ENCODE data around the gene PLXDC2.
"Not testable (repeated sequence)": the region's sequence is repeated elsewhere in the genome, so short reads cannot be mapped to it uniquely, and the experiment has no call there.

Gene PLXDC2

DNA sequence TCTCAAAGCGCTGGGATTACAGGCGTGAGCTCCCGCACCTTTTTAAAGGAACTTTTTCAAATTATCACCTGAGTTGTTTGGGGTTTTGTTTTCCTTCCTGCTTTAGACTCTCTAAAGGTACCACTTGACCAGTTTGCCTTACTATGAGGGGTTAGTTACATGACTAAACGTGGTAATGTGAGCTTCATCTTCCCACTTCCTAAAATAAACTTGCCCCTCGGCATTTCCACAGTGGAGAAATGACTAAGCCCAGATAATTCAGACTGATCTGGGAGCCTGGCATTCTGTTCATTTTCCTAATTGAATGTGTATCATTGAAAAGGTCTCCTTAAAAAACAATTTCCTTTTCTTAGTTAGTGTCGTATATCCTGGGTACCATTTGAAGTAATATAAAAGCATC is 163.4 kb downstream of the PLXDC2 start:
- DNase-seq (ENCODE audit: low spot score) = no peak

DNA sequence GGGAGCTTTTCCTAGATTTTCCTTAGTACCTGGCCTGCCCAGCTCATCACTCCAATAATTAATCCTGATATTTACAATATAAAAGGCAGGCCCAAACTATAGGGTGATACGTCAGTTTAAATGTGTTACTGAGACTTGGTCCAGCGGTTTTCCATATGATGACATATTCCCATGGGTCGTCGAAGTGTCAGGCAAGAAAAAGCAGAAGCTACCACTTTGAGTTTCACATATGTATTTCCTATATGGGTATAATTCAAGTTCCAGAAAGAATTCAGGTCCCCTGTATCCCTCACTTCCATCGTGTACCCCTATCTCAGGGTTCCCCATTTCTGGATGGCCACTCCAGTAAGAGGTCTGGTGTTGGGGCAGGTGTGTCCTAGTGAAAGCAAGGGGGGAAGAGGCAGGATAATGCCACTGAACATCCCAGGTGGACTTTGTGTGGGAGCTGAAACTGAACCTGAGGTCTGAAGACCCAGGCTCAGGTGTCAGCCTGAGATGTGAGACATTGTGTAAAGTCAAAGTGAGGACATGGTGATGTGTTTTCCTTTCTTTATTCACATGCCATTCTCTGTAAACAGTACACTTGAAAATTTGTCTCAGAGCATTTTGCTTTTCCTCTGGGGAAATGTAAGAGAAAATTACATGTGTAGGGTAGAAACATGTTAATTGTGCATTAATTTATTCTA is 167.8 kb downstream of the PLXDC2 start:
- DNase-seq (ENCODE audit: low spot score) = no peak

DNA sequence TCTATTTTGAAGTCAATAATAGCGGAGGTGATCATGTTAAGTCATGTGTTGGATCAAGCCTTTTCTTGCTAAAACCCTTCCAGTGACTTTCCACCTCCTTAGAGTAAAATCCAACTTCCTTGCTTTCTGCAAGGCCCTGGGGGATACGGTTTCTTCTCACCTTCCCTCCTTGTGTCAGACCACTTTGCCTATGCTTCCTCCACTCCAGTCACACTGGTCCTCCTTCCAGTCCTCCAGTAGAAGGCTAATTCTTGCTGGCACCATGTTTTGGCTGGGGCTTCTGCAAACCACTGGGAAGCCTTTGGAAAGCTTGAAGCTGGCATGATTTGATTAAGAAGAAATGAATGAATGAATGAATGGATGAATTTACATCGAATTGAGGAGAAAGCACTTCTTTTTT is 169.5 kb downstream of the PLXDC2 start:
- no peak for DNase-seq (ENCODE audit: low spot score)

DNA sequence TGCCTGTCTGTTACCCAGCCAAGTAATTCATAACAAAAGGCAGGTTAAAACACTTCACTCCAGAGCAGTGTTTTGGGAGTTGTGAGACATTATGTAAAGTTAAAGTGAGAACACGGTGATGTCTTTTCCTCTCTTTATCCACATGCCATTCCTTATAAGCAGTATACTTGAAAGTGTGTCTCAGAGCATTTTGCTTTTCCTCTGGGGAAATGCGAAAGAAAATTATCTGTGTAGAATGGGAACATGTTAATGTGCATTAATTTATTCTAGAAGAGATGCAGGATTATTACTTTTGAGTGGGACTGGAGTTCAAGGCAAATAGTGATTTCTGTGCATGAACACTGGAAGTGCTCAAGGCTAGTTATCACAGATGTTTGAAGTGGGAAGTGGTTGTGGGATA is 170.4 kb downstream of the PLXDC2 start:
- DNase-seq (ENCODE audit: low spot score) = no peak

DNA sequence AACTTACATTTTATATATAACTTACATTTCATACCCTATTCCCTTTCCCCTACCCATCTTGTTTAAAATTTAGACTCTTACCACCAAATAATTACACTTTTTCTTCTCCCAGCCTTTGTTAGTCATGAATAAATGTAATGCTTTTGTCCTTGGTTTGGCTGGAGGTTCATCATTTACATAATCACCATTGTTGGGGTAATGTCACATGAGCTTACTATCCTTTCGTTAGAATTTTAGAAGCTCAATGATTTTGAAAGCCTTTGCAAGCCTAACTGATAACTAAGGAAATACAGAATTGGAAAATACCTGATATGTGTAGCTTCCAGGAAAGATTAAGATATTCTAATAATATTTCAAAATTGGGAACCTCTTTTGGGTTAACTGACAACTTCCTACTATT is 171.7 kb downstream of the PLXDC2 start:
- DNase-seq (ENCODE audit: low spot score) = no peak

DNA sequence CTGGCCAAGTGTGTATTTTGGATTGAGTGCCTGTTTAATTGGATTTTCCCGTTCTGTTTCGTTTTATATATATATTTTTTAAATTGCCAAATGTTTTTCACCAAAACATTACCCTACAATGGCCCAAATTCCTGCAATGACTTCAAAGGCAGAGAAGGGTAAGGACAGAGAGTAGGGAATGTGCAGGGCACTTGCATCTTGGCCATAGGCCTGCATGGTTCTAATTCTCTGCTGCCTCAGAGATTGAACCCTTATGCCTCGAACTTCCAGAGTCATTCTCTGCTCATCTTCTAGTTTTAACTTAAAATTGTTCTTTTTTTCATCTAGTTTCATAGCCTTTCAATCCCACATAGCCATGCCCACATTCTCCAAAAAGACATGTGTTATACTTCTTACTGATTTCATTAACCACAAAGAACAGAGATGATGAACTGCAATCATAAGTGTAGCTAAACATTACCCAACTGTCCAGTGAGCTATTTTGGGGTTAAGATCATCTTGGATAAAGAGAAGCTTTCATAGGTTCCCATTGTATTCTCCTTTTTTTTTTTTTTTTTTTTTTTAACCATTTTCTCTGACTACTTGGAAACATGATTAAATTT is 177.6 kb downstream of the PLXDC2 start:
- no peak for DNase-seq (ENCODE audit: low spot score)

DNA sequence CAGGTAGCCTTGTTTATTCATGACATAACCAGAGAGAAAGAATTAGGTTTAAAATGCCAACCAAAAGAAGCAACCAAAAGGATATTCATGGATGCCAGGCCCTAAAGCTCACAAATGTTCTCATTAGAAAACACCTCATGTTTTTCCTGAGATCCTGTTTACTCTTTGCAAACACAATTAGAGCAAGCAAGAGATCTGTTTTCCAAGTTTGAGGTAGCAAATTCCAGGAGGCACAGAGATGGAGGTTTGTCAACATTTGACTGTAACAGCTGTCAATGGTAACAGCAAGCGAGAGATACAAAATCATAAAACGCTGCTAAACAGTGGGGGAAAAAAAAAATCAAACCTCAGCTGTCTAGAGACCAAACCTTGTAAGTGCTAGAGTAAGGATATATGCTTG is 182.2 kb downstream of the PLXDC2 start:
- DNase-seq (ENCODE audit: low spot score) = no peak

DNA sequence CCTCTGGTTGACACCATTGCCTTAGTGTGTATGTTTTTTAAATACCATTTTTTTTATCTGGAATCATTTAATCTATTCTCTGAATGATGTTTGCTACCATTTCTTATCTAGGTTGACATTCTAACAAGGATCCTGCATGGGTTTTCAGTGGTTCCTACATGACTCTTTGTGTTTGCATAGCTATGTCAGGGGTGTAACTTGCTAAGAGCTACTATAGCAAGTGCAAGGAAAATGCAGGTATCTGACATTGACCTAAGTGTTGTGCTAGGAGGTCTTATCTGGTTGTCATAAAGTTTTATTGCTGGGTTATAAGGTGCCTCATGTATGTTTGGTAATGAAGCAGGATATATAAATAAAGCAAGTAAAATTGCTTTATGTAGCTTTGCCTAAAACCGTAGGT is 183.2 kb downstream of the PLXDC2 start:
- DNase-seq (ENCODE audit: low spot score) = no peak

DNA sequence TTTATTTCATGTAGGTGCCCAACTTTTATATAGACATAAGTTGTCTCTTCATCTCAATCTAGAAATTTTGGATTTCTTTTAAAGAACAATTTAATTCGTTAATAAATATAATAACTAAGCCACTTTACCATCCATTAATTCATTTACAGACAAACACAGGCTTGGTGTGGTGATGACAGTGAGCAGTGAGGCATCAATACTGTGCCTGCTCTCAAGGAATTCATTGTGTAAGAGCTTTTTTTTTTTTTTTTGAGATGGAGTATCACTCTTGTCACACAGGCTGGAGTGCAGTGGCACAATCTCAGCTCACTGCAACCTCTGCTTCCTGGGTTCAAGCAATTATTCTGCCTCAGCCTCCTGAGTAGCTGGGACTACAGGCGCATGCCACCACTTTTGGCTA is 185.8 kb downstream of the PLXDC2 start:
- not testable (repeated sequence) for DNase-seq (ENCODE audit: low spot score)

DNA sequence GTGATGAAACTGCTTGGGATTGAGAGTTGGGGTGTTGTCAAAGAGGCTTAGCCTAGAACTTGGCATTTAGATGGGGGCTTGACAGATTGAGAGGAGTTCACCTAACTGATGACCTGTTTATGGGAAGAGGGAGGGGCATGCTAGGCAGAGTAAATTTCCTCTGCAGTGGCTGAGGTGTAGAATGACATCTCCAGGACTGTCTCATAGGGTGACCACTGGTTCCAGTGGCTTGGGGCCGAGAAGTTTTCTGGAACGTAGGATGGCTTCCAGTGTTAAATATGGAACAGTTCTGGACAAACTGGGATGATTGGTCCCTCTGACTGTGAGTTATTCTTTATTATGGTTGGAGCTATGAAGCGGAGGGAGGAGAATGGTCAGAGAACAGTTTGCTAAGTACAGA is 186.4 kb downstream of the PLXDC2 start:
- DNase-seq (ENCODE audit: low spot score) = no peak

DNA sequence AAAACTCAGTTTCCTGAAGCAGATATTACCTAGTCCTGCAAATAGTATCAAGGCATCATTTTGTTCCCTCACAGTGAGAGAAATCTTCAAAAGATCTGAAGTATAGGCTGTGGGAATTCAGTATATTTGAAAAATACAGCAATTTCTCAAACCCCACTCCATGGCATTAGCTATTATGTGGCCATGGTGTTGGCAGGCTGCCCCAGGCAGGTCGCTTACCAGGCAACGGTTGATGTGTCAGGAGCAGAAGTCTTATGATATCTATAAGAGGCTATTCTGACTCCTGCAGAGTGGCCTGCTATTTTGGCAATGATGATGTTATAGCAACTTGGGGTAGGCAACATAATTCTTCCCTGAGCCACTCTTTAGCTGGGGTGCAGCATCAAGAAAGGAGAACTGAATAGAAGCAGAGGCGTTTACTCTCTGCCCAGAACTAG is 187.9 kb downstream of the PLXDC2 start:
- no peak for DNase-seq (ENCODE audit: low spot score)

DNA sequence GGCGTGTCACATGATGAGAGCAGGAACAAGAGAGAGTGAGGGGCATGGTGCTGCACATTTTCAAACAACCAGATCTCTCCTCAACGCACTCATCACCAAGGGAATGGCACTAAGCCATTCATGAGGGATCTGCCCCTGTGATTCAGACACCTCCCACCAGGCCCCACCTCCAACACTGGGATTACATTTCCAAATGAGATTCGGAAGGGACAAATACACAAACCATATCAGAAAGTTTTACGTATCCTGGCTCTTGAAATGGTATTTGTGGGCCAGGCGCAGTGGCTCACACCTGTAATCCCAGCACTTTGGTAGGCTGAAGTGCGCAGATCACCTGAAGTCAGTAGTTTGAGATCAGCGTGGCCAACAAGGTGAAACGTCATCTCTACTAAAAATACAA is 189.4 kb downstream of the PLXDC2 start:
- DNase-seq (ENCODE audit: low spot score) = no peak

DNA sequence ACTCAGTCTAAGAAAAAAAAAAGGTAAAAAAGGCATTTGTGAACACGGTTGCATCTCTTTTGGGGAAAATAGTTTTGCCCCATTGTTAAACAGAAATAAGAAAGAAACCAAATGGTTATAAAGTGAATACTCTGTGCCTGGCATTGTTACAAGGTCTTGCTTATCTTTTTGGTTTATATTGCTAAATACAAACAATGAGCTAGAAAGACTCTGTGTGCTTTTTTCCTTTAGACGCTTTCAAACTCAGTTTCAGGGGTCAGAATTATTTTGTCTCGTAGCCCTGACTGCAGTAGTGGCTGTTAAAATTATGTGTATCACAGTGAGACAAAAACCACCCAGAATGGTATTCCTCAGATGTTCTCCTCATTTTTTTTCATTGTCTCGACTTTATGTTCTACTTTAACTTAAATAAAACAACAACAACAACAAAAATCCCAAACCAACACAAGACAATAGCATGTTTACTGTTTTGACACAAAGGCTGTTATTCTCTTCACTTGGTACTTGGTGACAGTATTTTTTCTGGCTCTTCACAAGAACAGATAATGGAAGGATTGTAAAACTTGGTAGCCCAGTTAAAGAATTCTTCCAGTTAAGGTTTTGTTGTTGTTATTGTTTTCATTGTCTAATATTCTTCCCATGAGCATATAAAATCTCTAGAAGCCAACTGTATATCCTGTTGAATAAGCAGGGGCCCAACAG is 190.1 kb downstream of the PLXDC2 start:
- DNase-seq (ENCODE audit: low spot score) = no peak

DNA sequence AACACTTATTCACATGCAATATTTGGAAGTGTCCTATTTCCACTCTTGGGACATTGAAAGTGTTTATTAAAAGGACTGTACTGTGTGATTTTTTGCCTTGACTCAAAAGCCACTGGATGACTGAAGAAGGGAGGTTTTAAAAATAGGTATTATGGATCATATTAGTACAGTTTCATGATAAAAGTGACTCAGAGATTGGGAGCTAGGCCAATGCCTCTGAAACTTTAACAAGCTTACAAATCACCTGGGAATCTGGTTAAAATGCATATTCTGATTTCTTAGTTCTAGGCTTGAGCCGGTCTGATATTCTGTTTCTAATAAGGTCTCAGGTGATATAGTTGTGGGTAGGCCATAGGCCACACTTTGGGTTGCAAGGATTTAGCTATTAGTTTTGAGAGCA is 191.2 kb downstream of the PLXDC2 start:
- DNase-seq (ENCODE audit: low spot score) = no peak

DNA sequence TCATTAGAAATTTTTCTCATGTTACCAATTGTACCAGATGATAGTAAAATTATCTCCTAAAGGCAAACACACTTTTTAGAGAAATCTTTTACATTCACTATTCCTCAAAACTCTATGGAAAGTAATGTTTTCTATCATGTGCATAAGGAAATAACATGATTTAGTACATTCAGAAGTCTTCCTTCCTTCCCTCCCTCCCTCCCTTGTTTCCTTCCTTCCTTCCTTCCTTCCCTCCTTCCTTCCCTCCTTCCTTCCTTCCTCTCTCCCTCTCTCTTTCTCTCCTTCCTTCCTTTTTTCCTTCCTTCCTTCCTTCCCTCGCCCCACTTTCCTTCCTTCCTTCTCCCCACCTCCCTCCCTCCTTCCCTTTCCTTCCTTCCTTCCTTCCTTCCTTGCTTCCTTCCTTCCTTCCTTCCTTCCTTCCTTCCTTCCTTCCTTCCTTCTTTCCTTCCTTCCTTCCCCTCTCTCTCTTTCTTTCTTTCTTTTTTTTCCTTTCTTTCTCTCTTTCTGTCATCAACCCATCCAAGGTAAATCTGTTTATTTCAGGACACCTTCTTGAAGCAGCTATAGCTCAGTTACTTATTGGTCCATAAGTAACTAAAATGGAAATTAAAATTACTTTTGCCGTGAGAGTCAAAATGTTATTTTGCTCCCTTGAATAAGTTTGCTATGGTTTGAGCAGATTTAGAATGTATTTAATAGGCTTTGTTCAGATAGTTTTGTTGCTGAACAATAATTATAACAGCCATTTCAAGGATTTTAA is 197.9 kb downstream of the PLXDC2 start:
- no peak for DNase-seq (ENCODE audit: low spot score)

DNA sequence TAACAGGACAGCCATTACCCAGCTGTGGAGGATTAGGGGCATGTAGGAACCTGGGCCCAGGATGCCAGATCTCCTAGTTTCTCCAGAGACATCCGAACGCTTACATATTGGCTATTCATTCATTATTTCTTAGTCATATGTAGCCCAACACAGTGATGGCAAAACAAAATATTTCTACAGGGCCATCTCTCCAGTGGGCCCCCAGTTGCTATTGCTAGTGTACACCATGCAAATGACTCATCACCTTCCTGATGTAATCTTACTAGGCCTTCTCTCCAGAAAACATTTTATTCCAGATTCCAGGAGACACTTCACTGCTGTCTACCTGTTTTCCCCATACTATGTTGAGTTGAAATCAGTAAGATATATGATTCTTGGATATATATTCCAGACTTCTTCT is 201.7 kb downstream of the PLXDC2 start:
- no peak for DNase-seq (ENCODE audit: low spot score)

DNA sequence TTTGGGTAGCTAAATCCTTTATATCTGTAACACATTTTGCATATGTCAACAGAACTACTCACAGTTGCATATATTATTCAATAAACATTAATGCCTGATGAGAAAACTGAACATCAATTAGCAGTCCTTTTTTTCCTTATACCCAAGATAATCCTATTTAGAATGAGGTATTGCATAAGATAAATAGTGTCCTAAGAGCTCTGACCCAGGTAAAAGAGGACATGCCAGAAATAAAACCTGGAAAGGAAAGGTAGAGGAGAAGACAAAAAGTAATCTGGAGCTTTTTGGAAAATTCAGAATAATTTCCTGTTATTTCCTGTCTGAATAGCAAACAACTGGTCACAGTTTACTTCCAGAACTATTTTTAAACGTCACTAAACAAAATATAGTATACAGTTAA is 204.4 kb downstream of the PLXDC2 start:
- DNase-seq (ENCODE audit: low spot score) = no peak

DNA sequence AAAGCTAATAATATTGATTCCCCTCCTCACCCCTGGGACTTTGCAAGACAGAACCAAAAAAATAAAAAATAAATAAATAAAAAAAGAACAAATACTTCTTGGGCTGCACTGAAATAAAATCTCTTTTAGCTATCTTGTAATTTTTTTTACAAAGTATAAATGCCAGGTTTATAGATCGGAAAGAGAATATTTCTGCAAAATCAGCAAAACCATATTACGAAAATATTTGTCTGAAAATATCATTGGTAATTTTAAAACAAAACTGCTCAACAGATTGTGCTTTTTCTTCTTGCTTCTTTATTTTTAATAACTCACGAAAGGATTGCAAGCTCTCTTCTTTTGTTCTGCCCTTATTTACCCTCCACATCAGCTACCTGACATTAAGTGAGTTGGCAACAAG is 213.3 kb downstream of the PLXDC2 start:
- no peak for DNase-seq (ENCODE audit: low spot score)

DNA sequence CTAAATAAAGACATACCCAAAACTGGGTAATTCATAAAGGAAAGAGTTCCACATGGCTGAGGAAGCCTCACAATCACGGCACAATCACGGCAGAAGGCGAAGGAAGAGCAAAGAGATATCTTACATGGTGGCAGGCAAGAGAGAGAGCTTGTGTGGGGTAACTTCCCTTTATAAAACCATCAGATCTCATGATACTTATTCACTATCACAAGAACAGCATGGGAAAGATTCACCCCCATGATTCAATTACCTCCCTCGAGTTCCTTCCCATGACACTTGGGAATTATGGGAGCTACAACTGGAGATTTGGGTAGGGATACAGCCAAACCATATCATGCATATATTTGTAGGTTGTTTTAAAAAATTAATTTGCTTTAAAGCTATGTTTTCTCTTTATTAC is 217.2 kb downstream of the PLXDC2 start:
- DNase-seq (ENCODE audit: low spot score) = no peak

DNA sequence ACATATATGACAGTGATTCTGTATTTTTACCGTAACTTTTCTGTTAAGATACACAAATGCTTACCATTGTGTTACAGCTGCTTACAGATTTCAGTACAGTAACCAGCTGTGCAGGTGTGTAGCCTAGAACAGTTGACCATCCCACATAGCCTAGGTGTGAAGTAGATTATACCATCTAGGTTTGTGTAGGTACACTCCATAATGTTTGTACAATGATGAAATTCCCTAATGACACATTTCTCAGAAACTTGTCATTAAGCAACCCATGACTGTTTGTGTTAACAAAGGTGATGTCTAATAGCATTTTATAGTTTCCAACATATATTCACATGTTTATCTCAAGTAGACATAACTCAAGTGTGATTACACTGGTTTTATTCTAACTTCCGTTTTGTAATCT is 218.5 kb downstream of the PLXDC2 start:
- no peak for DNase-seq (ENCODE audit: low spot score)

DNA sequence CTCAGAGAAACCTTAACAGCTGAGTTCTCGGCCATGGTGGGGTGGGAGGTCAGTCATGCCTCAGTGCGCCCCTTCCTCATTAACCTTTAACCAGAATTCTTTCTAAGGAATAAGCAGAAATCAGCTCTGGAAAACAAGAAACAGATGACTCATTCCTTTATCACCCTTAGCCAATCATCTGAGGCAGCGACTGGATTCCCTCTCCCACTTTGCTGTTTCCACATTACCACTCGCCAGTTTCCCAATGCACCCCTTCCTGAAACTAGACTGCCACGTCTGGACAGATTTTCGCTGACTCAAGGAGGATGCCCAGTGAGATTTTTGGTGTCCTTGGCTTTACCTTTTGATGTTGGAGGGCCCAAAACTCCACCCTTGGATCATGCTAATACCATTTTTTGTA is 223.8 kb downstream of the PLXDC2 start:
- no peak for DNase-seq (ENCODE audit: low spot score)

DNA sequence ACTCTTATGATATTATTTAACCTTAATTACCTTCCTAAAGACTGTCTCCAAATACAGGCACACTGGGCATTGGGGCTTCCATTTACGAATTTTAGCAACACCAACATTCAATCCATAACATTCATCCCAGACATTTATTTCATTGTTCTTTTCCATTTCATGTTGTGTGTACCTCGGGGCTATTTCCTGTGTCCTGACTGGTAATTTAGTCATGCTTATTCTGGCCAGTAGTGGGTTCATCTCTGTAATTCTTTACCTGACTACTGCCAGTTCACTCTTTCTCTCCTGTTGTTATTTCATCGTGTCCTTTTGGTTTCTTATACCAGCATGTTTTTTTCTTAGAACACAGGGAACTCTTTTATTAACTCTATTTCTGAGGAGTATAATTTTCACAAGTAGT is 225.7 kb downstream of the PLXDC2 start:
- DNase-seq (ENCODE audit: low spot score) = no peak

DNA sequence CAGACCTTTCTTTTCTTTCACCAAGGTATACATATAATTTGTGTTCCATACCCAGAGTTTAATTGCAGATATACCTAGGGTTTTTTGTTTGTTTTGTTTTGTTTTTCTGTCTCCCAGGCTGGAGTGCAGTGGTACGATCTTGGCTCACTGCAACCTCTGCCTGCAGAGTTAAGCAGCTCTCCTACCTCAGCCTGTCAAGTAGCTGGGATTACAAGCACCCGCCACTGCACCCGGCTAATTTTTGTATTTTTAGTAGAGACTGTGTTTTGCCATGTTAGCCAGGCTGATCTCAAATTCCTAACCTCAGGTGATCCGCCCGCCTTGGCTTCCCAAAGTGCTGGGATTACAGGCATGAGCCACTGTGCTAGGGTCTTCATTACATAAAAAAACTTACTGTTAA is 228.9 kb downstream of the PLXDC2 start:
- DNase-seq (ENCODE audit: low spot score) = not testable (repeated sequence)

Measured in hematopoietic multipotent progenitor cell treated with erythropoietin and hydrocortisone succinate and interleukin-3 and kit ligand, for 15 days (in vitro differentiated cells).